ENCODE results near the gene PSMB5. TPM values are rescaled to one million over a fixed set of nuclear protein-coding genes. Genes with fewer than 3 reads are reported as not detected.

PSMB5 gene
- total and polyA plus RNA-seq, 2 of the 13 experiments (the other 11 are each of a cell fraction or from before 2014, with no cell fraction given) = 705 to 871 TPM

DNA sequence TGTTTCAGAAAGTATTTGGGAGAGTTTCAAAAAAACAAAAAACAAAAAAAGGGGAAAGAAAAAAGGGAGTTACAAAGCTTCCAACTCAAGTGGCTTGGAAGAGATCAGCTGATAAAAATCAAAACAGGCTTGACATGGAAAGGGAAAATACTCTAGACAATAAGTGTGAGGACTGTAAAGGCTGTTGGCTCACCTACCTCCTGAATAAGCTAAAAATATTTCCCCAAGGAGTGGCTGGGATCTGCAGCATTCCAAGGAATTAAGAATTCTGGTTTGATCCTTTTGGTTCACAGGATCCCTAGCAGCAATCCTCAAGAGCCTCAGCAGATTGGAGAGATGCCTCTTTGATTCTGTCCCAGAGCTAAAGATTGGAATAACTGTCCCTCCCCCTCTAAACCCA is 41.2 kb downstream of the PSMB5 start:
- H3K4me3 ChIP-seq (replicated peaks in 1 of 3; ENCODE audit: insufficient read depth in 1 of 3, low read depth in 2 of 3, low read length in 3 of 3) = no peak overlapping the region
- POLR2A ChIA-PET = interaction anchor here (1.0 to 8.5 kb wide), 5 partner anchors 10 to 78 kb away, joined by 4 to 160 read pairs (median 88); partner anchors contain the start of gene AJUBA
- no peak overlapping the region for H2AFZ ChIP-seq (ENCODE audit: low read length)
- in situ Hi-C loops (cut with HindIII; ENCODE audit: extremely low pct_ligation_motif_present, low pct_unique_long_range_greater_than_20kb) (no loop called here), intact Hi-C loops (cut with micrococcal nuclease; ENCODE audit: unreplicated experiment) (no loop called here)
- H3K27ac ChIP-seq (ENCODE audit: extremely low read length, insufficient read depth, low read length) = no peak overlapping the region
- no peaks in the 10 kb centered on the region for H3K9me3 ChIP-seq (ENCODE audit: low read length)
- FAIRE-seq (no peak), ATAC-seq (no peak), DNase-seq (ENCODE audit: low spot score) (no peak)
- no peaks in the 10 kb centered on the region for H3K27me3 ChIP-seq (ENCODE audit: control insufficient read depth in 1 of 2, insufficient read depth in 2 of 2, low read length in 2 of 2)
- peaks cover 5% of the 10 kb centered on the region; the same call in 1 of the 2 replicates for H3K4me1 ChIP-seq (ENCODE audit: insufficient read depth, low read length)
- H4K20me1 ChIP-seq (ENCODE audit: insufficient read depth, low read length) = no peaks in the 10 kb centered on the region
- CTCF ChIA-PET (ENCODE audit: low intra/inter-chr PET ratio, low total read pairs) = interaction anchor here (2.0 to 2.9 kb wide), 2 partner anchors 11 to 62 kb away, joined by 10 to 77 read pairs; partner anchors contain the start of genes AJUBA and CDH24
- no peaks in the 10 kb centered on the region; a peak in 2 of 5 replicates for H3K36me3 ChIP-seq (replicated peaks in 1 of 2; ENCODE audit: control insufficient read depth in 1 of 2, insufficient read depth in 2 of 2, low read length in 2 of 2)
- BruUV-seq (replicated peaks) = TSS peak; percentile 30
- H3K4me2 ChIP-seq (ENCODE audit: low read depth, low read length) = no peak overlapping the region
- no peaks in the 10 kb centered on the region for H3K79me2 ChIP-seq (ENCODE audit: insufficient read depth, low read length)
- TF ChIP-seq SOX6 (IDR thresholded peaks at IDR 0.05) (no peak), SOX6 (CRISPR knock-in tag; IDR thresholded peaks at IDR 0.05) (no peak), ZNF749 (CRISPR knock-in tag; IDR thresholded peaks at IDR 0.05; ENCODE audit: borderline replicate concordance) (no peak), NFE2L2 (IDR thresholded peaks at IDR 0.05; ENCODE audit: low read length) (no peak), ADNP (CRISPR knock-in tag; IDR thresholded peaks at IDR 0.05) (no peak), NRL (CRISPR knock-in tag; IDR thresholded peaks at IDR 0.05; ENCODE audit: borderline replicate concordance) (no peak), GTF2F1 (IDR thresholded peaks at IDR 0.05; ENCODE audit: low read length) (no peak), ZBTB8A (CRISPR knock-in tag; IDR thresholded peaks at IDR 0.05; ENCODE audit: borderline replicate concordance, low read depth) (no peak), NKX3-1 (CRISPR knock-in tag; IDR thresholded peaks at IDR 0.05) (no peak), NCOA5 (CRISPR knock-in tag; IDR thresholded peaks at IDR 0.05) (no peak), ZFP36L1 (CRISPR knock-in tag; IDR thresholded peaks at IDR 0.05) (no peak), ZNF672 (CRISPR knock-in tag; IDR thresholded peaks at IDR 0.05) (no peak), ZSCAN20 (CRISPR knock-in tag; IDR thresholded peaks at IDR 0.05; ENCODE audit: borderline replicate concordance) (no peak), ZNF775 (CRISPR knock-in tag; IDR thresholded peaks at IDR 0.05; ENCODE audit: borderline replicate concordance) (no peak), ZBTB21 (CRISPR knock-in tag; IDR thresholded peaks at IDR 0.05) (no peak)
- TF ChIP-seq, protein P1, sequence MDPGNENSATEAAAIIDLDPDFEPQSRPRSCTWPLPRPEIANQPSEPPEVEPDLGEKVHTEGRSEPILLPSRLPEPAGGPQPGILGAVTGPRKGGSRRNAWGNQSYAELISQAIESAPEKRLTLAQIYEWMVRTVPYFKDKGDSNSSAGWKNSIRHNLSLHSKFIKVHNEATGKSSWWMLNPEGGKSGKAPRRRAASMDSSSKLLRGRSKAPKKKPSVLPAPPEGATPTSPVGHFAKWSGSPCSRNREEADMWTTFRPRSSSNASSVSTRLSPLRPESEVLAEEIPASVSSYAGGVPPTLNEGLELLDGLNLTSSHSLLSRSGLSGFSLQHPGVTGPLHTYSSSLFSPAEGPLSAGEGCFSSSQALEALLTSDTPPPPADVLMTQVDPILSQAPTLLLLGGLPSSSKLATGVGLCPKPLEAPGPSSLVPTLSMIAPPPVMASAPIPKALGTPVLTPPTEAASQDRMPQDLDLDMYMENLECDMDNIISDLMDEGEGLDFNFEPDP (CRISPR knock-in tag; conservative IDR thresholded peaks at IDR 0.05) = no peak
- TF ChIP-seq, protein P2, sequence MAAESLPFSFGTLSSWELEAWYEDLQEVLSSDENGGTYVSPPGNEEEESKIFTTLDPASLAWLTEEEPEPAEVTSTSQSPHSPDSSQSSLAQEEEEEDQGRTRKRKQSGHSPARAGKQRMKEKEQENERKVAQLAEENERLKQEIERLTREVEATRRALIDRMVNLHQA (CRISPR knock-in tag; IDR thresholded peaks at IDR 0.05) = no peak
- H3K9ac ChIP-seq (ENCODE audit: insufficient read depth, low read depth, low read length) = no peak overlapping the region
